CD4-positive, alpha-beta T cell treated with Interleukin-4 for 1 hour (primary cell): ENCODE data around the gene TUBGCP2.
"Not testable (repeated sequence)": the region's sequence is repeated elsewhere in the genome, so short reads cannot be mapped to it uniquely, and the experiment has no call there.

ENCODE experiments used
- DNase-seq, 2 donors: peaks; one replicate each; pipeline ENCODE4 v3.0.0-alpha.2; 2020 to 2022

Gene TUBGCP2

DNA sequence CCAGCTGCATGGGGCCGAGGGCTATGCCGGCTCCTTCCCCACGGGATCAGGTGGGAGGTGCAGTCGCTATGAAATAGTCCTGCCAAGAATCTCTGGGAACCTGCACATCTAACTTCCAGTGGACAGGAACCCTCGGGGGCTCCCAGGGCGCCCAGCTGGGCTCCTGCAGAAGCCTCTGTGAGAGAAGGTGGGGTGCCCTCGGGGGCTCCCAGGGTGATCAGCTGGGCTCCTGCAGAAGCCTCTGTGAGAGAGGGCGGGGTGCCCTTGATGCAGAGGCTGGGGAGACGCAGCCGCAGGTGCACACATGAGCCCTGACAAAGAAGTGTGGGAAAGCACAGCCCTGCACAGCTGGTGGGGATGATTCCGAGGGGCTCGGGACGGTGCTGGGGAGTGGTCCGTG is 65.1 kb downstream of the TUBGCP2 start:
- no peak for DNase-seq

DNA sequence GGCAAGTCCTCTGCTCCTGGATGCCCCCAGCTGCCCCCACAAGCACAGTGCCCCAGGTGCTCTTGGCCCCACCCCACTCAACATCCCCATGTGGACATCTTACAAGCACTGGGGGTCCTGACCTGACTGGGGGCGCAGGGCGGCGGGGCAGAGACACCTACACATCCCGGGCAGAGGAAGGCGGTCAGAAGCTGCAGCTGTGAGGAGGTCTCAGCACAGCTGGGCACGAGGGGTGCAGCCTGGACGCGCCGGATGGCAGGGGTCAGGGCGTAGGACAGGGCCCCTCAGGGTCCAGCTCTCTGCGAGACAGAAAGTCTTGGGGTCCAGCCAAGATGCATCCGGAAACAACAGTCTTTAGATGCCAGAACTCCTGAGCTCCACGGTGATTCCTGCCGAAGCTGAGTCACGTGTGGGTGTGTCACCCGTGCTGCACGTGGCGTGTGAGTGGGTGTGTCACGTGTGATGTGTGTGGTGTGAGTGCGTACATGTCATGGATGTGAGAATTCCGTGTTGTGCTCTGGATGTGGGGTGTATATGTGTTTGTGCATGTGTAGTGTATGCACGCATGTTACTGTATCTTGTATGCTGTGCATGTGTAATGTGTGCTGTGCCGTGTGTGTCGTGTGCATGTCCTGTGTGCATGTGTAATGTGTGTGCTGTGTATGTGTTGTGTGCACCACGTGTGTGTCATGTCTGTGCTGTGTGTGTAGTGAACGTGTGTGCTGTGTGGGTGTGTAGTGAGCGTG is 65.9 kb downstream of the TUBGCP2 start:
- no peak for DNase-seq

DNA sequence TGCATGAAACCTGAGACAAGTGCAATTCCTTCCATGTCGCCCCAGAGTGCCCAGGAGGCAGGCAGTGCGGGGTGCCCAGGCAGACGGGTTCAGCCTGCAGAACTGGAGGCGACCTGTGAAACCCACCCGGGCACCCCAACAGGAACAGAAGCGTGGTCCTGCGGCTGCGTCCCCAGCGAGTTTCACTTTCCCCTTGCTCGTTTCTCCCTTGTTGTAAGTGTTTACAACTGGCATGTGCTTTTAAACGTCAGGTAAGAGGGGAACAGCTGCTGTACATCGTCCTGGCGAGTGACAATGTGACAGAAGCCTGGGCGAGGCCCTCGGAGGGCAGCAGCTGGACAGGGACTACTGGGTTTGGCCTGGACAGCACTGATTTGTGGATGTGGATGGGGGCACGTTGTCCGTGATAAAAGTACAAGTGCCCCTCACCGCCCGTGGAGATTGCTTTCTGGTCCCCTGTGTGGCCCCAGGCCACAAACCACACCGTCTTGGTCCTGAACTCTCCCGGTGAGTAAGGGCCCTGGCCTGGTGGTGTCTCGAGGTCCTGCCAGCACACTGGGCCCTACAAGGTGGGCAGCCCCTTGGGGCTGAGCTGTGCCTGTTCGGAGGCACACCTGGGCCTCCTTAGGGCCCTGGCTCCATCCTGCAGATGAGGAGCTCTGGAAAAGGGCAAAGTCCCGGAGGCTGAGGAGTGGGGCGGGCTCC is 67.0 kb downstream of the TUBGCP2 start:
- no peak for DNase-seq

DNA sequence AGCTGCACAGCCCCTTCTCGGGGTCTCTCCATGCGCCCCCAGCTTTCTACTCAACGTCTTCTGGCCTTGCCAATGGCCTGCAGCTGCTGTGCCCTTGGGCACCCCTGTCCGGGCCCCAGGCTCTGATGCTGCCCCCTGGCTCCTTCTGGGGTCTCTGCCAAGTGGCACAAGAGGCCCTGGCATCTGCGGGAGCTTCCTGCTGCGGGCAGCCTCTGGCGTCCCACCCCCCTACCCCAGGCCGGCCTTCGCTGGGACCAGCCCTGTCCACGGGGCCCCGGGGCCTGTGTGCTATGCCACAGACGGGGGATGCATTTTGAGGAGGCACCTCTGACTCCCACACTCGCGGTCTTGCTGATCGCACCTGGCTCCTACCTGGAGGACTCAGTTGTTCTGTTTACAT is 68.7 kb downstream of the TUBGCP2 start:
- DNase-seq = no peak

DNA sequence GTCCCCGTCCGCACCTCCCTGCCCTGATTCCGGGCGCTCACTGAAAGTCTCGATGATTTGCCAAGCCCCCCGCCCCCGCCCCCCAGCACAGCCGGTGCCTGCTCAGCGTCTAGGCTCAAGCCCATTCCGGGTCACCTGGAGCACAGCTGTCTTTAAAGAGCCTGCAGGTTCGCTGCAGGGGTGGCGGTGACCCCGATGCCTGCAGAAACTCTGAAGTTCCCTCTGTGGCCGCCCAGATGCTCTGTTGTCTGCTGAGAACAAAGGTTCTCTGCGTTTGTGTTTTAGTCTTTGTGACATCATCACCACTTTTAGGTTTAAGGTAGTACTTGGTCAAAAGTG is 70.2 kb downstream of the TUBGCP2 start:
- DNase-seq = no peak

DNA sequence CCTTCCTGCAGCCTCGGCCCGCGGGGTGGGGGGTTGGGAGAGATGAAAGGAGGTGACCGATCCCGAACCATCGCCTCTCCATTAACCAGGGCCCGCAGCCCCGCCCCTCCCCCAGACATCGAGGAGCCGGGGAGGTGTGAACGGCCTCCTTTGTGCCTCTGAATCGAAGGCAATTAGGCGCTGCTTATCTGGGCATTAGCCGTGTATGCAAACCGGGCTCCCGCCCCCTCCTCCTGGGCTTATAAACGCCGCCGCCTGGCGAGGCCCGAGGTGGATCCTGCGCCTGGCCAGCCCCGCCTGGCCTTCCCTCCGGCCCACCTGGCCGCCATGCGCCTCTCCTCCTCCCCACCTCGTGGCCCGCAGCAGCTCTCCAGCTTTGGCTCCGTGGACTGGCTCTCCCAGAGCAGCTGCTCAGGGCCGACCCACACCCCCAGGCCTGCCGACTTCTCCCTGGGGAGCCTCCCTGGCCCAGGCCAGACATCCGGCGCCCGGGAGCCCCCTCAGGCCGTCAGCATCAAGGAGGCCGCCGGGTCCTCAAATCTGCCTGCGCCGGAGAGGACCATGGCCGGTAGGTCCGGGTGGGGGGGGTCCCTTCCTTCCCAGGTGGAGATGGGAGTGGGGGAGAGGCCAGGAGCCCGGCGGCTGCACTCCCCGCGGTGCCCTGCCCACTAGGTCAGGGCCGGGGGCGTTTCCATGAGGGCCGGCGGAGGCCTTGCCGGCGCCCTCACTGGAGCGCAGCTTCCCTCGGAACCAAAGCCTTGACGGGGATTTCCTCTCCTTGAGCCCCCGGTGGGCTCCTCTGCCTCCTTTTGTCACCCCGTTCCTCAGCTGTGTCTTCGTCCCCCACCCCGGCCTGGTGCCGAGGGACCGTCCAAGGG is 70.8 kb downstream of the TUBGCP2 start, which contains the start of gene VENTX:
TSS of gene VENTX (plus strand) at position 268 of the 878 bp plus-strand sequence. CDS start at position 328, 60 bp downstream.
- DNase-seq = no peak

DNA sequence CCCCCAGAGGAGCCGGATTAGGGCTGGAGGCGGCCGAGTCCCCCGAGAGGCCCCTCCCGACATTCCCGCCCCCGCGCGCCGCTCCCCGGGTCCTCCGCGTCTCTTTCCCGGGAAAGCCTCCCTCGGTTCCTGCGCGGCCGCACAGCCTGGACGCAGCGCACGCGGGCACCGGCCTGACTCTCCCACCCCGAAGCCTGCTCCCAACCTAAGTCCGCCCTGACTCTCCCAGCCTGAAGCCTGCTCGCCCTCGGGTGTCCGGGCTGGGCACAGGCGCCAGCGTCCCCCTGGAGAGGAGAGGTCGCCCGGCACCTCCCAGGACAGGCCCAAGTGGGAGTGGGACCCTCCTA is 71.5 kb downstream of the TUBGCP2 start:
- no peak for DNase-seq

DNA sequence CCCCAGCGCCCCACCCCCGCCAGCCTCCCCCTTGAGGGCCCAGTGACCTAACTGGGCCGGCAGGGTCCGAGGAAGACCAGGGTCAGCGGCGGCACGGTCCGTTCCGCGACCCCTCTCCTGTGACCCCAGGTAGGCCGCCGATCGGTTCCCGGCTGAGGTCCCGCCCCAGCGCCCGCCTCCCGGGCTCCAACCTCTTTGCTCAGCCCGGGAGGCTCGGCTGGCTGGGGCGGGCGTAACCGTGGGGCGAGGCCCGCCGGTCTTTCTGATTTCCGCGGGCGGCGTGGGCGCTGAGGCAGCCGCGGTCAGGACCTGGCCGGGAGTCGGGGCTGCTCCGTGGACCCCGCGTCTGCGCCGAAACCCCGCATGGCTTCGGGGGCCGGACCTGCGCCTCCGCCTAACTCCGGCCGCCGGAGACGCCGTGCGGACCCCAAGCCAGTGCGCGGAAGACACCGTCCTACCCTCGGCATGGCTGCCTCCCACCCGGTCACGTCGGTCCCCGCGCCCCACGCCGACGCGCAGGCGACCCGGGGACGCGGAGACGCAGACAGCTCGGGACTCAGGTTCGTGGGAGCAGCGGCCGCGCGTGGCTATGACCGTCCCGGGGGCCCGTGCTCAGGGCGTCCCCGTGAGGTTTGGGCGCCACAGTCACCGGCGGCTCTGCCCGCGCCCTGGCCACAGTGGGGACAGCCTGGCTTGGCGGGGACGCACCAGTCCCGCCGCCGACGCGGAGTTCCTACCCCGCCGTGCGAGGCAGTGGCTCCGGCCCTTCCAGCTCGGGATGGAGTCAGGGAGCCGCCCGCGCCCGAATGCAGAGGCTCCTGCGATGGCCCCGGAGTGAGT is 72.1 kb downstream of the TUBGCP2 start:
- DNase-seq = no peak

DNA sequence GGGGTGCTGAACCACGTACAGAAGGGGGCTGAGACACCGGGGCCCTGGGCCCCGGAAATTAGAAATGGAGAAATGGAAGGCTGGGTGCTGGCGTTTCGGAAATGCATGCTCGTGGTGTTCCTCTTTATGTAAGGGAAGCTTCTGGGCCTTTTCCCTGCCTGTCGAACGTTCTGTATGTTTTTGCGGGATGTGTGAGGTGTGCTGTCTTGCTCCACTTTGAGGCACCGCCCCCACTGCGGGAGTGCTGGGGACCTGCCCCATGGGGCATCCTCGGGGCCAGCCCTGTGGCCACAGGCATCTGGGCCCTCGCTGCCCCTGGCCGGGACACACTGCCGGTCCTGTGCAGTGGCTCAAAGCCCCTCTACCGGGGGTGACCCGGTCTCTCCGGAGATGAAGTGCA is 72.7 kb downstream of the TUBGCP2 start:
- DNase-seq = peak; percentile 17 to 48

DNA sequence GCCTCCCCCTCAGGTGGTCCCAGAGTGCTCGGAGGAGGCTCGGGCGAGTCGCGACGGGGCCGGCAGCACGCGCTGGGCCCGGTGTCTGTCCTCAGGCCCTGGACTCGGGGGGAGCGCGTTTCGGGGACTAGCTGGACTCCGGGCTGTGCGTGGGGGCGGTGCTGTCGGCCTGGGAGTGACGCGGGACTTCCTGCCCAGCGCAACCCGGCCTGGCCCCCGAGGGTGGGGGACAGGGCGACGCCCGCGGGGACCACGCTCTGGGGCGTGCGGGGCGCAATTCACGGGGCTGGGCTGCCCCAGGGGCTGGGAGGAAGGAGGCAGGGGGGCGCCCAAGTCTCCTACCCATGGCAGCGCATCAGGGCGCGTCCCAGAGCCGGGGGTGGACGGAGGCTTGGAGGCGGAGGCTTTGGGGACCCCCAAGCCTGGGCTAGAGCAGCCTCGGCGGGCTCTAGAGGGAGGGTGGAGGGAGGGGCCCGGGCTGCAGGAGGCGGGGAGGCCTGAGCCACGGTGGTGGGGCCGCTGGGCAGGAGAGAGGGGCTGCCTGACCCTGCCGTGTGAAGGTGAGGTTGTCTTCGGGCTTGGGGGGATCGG is 73.3 kb downstream of the TUBGCP2 start:
- DNase-seq = peak in 1 of 2 donors; percentile 52

DNA sequence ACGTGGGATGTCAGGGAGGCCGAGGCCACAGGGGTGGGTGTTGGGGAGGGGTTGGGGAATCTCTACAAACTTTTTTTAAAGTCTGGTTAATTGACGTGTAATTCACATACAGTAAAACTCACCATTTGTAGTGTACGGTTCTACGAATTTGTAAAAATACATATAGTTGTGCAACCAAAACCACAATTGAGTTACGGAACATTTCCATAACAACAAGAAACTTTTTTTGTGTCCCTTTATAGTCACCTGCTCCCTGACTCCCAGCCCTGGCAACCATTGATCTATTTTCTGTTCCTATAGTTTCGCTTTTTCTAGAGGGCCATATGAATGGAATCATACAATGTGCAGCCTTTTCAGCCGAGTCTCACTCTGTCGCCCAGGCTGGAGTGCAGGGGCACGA is 73.9 kb downstream of the TUBGCP2 start:
- not testable (repeated sequence) for DNase-seq

DNA sequence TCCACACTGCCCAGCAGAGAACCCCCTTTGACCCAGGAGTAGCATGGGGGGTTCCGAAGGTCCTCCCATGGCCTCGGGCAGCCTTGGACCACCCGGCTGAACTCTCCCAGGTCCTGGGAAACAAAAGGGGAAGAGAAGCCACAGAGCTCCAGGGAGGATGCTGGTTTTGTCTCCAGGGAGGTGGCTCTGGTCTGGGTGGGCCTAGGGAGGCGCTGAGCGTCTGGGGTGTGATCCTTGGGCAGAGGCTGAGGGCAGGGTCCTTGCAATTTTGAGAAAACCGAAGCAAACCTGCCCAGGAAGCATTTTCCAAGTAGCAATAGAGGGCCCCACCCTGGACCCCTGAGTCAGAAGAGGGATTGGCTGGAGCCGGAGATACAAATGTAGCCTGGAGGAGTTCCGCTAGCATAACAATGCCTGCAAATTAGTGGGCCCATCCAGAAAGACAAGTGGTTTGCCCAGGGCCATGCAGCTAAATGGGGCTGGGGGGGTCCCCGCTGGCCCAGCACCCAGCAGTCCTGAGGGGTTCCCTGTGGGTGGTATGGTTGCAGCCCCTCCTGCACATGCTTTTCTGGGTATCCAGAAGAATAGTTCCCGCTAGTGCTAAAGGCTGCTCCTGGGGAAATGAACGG is 76.6 kb downstream of the TUBGCP2 start:
- no peak for DNase-seq

DNA sequence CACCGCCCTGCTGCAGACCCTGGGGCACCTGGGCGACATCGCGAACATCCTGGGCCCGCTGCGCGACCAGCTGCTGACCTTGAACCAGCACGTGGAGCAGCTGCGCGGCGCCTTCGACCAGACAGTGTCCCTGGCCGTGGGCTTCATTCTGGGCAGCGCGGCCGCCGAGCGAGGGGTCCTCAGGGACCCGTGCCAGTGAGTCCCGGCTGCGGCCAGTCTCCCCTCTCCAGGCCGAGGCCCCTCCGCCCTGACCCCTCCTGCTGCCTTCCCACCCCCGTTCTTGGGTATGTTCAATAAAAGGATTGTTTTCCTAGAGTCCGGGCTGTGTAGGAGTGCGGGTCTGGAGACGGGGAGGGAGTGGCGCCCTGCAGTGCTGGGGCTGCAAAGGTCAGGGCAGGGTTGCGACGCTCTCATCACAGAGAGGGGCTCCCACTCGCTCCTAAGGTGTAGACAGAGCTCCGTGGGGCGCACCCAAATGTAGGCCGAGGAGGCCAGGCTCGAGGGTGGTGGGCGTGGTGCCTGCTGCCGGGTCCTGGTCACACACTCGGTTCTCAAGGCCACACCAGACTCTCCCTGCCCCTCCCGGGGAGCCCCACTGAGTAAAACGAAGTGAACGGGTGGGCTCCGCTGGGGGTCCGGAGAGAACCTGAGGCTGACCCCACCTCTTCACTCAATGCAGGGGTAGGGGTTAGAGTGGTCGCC is 77.3 kb downstream of the TUBGCP2 start:
- no peak for DNase-seq

DNA sequence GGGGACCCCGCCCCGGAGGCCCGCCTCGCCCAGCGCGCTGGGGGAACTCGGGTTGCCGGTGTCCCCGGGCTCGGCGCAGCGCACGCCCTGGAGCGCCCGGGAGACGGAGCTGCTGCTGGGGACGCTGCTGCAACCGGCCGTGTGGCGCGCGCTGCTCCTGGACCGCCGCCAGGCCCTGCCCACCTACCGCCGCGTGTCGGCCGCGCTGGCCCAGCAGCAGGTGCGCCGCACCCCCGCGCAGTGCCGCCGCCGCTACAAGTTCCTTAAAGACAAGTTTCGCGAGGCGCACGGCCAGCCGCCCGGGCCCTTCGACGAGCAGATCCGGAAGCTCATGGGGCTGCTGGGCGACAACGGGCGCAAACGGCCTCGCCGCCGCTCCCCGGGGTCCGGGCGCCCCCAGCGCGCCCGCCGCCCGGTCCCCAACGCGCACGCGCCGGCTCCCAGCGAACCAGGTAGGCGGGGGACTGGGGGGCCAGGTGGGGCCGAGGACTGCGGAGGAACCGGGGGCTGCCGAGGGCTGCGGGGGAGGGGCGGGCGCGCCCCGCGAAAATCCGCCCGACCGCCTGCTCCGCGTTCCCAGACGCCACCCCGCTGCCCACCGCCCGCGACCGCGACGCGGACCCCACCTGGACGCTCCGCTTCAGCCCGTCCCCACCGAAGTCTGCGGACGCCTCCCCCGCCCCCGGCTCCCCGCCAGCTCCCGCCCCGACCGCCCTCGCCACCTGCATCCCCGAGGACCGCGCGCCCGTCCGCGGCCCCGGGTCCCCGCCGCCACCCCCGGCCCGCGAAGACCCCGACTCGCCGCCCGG is 78.1 kb downstream of the TUBGCP2 start:
- DNase-seq = peak in 1 of 2 donors; percentile 59

DNA sequence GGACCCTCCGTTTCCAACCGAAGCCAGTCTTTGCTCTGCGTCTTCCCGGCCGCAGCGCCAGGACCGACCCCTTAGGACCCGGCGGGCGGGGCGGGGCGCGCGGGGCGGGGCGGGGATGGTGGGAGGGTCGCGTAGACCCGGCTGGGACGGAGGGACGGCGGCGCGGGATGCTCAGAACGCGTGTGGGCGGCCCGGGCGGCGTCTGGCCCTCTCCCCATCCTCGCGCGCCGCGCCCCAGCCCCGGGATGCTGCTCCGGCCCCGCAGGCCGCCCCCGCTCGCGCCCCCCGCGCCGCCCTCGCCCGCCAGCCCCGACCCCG is 78.7 kb downstream of the TUBGCP2 start, which contains the start of gene UTF1:
TSS of gene UTF1 (plus strand) at position 174 of the 318 bp plus-strand sequence. CDS start at position 246, 72 bp downstream.
- no peak for DNase-seq

DNA sequence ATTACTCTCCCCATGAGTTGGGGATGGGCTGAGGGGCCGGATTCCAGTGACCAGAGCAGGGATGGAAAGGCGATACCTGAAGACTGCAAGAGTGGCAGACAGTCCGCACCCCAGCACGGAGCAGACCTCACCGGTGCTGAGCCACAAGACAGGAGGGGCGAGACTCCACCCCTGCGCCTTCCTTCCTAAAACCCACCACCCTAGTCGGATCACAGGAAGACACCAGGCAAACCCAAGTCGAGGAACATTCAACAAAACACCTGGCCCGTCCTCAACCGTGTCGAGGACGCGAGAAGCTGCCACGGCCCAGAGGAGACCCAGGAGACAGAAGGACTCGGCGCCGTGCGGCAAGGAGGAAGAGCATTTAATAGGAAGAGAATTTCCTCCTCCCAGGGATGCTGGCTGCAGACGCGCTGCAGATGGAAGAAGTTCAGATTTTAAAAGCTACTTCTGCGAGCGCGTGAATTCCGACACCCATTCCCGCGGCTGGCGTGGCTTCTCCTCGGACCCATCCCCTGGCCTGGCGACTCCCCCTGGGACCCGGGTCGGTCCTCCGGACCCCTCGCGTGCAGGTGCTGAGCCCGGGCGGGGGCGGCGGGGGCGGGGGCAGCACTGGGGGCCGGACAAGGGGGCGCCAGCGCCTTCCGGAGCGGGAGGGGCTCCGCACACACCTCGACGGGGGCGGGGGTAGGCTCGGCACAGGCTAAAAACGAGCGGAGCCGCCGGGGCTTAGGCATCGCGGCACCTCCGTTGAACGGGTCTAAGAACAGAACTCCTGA is 79.2 kb downstream of the TUBGCP2 start:
- DNase-seq = no peak
